CD1c-positive myeloid dendritic cell (primary cell): ENCODE results near the gene TNKS1BP1.
"Not testable (repeated sequence)": the region's sequence is repeated elsewhere in the genome, so short reads cannot be mapped to it uniquely, and the experiment has no call there.

Experiments
- DNase-seq: peaks from one replicate; pipeline ENCODE4 v3.0.0-alpha.2; 2016; ENCODE audit errors: extremely low spot score

TNKS1BP1 gene

GRCh38 chr11:57310630-57311086 is 14.1 kb downstream of the TNKS1BP1 start:
- no peak for DNase-seq

DNA sequence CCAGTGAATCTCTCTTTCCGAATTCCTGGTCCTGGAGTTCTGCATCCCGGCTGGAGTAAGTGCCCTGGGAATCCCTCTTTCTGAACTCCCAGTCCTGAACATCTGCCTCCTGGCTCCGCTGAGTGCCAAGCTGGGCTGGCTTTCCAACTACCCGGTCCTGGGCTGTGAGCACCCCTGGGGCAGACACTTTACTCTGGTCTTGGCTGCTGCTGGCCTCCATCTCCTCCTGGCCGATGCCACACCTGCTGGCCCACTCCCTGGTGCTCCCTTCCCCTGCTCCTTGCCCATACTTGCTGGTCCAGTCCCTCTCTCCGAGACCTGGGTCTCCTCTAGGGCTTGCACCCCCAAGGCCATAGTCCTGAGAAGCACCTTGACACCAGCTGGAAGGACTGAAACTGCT is 14.7 kb downstream of the TNKS1BP1 start:
- DNase-seq, result no peak

- DNase-seq, result no peak
Observed at GRCh38 chr11:57309106-57310059, 15.4 kb downstream of the TNKS1BP1 start.

DNA sequence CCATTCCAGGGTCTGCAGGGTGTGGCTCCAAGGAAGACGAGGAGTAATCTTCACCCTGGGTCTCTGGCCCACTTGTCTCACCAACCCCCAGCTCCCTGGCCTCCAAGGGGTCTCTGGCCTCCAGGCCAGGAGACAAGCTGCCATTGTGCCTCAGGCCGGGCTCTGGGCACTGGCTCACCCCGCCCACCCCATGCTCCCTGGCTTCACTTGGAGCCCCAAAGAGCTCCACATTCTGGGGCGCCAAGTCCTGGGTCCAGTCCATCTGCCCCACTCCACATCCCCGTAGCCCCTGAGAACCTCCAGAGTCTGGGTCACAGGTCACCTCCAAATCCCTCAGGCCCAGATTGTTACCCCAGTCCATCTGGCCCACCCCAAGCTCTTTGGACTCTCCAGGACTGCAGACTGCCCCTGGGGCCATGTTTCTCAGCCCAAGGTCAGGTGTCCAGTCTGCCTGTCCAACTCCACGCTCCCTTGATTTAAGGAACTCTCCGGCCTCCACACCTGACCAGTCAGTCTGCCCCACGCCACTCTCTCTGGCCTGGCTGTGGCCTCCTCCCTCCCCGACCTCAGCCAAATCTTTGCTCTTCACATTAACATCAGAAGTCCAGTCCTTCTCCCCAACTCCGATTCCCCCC is 16.2 kb downstream of the TNKS1BP1 start:
- DNase-seq, result no peak

GRCh38 chr11:57307666-57308270 is 17.0 kb downstream of the TNKS1BP1 start:
- DNase-seq, result no peak

GRCh38 chr11:57306940-57307565 is 17.7 kb downstream of the TNKS1BP1 start:
- peak; percentile 45 for DNase-seq

GRCh38 chr11:57306161-57306876 is 18.4 kb downstream of the TNKS1BP1 start:
- no peak for DNase-seq

- no peak for DNase-seq
Observed at GRCh38 chr11:57305523-57305922, 19.2 kb downstream of the TNKS1BP1 start.

- DNase-seq, result no peak
Observed at GRCh38 chr11:57303990-57304579, 20.7 kb downstream of the TNKS1BP1 start.

DNA sequence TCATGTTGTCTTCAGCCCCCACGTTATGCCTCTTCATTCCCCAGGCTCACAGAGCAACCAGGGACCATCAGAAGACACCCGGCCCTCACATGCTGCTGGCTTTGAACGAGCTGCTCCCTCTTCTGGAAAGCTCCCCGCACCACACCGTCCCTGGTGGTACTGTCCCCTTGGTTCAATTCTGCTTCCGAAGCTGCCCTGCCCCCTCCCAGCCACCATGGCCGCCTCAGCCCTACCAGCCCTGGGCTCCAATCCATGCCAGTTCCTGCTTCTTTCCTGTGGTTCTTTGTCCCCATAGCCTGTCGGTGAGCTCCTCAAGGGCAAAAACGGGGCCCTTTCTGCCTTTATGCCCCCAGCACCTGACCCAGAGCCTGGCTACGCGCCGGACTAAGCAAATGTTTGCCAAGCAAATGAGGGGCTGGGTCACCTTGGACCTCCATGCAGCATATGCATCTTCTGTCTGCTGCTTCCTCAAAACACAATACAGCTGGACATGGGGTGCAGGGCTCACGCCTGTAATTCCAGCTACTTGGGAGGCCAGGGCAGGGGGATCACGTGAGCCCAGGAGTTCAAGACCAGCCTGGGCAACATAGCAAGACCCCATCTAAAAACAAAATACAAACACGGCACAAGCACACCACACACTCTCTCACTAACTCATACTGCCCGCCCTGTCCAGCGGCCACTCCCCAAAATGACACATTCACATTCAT is 21.3 kb downstream of the TNKS1BP1 start:
- no peak for DNase-seq

- no peak for DNase-seq
Observed at GRCh38 chr11:57302489-57302888, 22.3 kb downstream of the TNKS1BP1 start.

- DNase-seq, result no peak
Observed at GRCh38 chr11:57301711-57302423, 22.9 kb downstream of the TNKS1BP1 start.

GRCh38 chr11:57300785-57301184 is 24.0 kb downstream of the TNKS1BP1 start:
- no peak for DNase-seq

- no peak for DNase-seq
Observed at GRCh38 chr11:57299150-57299737, 25.5 kb downstream of the TNKS1BP1 start.

GRCh38 chr11:57297221-57297620 is 27.5 kb downstream of the TNKS1BP1 start:
- no peak for DNase-seq

- not testable (repeated sequence) for DNase-seq
Observed at GRCh38 chr11:57296205-57296604, 28.5 kb downstream of the TNKS1BP1 start.

- no peak for DNase-seq
Observed at GRCh38 chr11:57294225-57295131, 30.3 kb downstream of the TNKS1BP1 start.

DNA sequence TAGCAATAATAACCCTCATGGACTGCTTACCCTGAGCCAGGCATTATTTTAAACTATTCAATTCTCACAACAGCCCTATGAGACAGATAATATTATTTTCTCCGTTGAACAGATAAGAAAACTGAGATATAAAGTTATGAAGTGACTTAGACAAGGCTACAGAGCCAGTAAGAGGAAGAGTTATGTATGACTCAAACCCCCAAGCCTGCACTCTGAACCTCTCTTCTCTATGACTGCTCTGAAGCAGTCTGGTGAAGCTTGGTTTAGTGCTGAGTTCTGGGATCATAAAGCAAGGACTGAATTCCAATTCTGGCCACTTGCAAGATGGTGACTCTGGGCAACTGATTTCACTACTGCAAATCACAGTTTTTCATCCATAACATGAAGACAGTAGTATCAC is 34.5 kb downstream of the TNKS1BP1 start:
- DNase-seq, result no peak
